HL-60 (cell line): ENCODE data around the gene RASAL2.

Source experiments
- DNase-seq, 2 experiments: peaks; one replicate each; pipeline ENCODE4 v3.0.0-alpha.2; 2010 to 2020; ENCODE audit warnings: low read depth in 1 of 2, low spot score in 1 of 2
- H3K27ac ChIP-seq: fragments of 250-450 bp; sonication (Bioruptor Pico); replicated peaks from 2 replicates; pipeline ENCODE4 v1.5.1; 2020; ENCODE audit warnings: mild to moderate bottlenecking, moderate library complexity
- H3K27me3 ChIP-seq: fragments of 250-450 bp; sonication (Bioruptor Pico); 2 replicates; pipeline ENCODE4 v1.5.1; 2021; ENCODE audit warnings: mild to moderate bottlenecking, moderate library complexity; ENCODE audit not compliant: insufficient read depth, poor library complexity, severe bottlenecking
- H3K4me3 ChIP-seq: replicated peaks from 2 replicates; pipeline ENCODE4 v1.5.1; 2011; ENCODE audit warnings: mild to moderate bottlenecking, control low read depth, low read length; ENCODE audit not compliant: insufficient read depth
- CTCF ChIP-seq: IDR thresholded peaks from one replicate; pipeline ENCODE4 v1.5.1; 2011; ENCODE audit warnings: low read length, control low read depth, inconsistent platforms; ENCODE audit not compliant: insufficient read depth
- GABPA ChIP-seq: IDR thresholded peaks from 2 replicates; pipeline ENCODE4 v1.6.1; 2012; ENCODE audit warnings: low read depth
- POLR2AphosphoS5 ChIP-seq: IDR thresholded peaks from 2 replicates; pipeline ENCODE4 v1.6.1; 2012; ENCODE audit warnings: low read depth
- SPI1 ChIP-seq: IDR thresholded peaks from 2 replicates; pipeline ENCODE4 v1.6.1; 2012; ENCODE audit warnings: low read depth, mild to moderate bottlenecking, borderline replicate concordance
- TF ChIP-seq, protein P1 (sequence below): IDR thresholded peaks from 2 replicates; pipeline ENCODE4 v1.6.1; 2012; ENCODE audit warnings: low read depth; ENCODE audit not compliant: insufficient replicate concordance

Gene RASAL2

GRCh38 chr1:178497903-178498478, 404.1 kb downstream of the RASAL2 start:
- Histone ChIP-seq H3K27ac (no peak overlapping the region), H3K27me3 (no peaks in the 10 kb centered on the region), H3K4me3 (no peak overlapping the region)
- DNase-seq = no peak
- TF ChIP-seq GABPA = no peak
- TF ChIP-seq SPI1 = no peak
- TF ChIP-seq POLR2AphosphoS5 = no peak
- TF ChIP-seq CTCF = no peak
- TF ChIP-seq, protein P1, sequence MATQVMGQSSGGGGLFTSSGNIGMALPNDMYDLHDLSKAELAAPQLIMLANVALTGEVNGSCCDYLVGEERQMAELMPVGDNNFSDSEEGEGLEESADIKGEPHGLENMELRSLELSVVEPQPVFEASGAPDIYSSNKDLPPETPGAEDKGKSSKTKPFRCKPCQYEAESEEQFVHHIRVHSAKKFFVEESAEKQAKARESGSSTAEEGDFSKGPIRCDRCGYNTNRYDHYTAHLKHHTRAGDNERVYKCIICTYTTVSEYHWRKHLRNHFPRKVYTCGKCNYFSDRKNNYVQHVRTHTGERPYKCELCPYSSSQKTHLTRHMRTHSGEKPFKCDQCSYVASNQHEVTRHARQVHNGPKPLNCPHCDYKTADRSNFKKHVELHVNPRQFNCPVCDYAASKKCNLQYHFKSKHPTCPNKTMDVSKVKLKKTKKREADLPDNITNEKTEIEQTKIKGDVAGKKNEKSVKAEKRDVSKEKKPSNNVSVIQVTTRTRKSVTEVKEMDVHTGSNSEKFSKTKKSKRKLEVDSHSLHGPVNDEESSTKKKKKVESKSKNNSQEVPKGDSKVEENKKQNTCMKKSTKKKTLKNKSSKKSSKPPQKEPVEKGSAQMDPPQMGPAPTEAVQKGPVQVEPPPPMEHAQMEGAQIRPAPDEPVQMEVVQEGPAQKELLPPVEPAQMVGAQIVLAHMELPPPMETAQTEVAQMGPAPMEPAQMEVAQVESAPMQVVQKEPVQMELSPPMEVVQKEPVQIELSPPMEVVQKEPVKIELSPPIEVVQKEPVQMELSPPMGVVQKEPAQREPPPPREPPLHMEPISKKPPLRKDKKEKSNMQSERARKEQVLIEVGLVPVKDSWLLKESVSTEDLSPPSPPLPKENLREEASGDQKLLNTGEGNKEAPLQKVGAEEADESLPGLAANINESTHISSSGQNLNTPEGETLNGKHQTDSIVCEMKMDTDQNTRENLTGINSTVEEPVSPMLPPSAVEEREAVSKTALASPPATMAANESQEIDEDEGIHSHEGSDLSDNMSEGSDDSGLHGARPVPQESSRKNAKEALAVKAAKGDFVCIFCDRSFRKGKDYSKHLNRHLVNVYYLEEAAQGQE = no peak

DNA sequence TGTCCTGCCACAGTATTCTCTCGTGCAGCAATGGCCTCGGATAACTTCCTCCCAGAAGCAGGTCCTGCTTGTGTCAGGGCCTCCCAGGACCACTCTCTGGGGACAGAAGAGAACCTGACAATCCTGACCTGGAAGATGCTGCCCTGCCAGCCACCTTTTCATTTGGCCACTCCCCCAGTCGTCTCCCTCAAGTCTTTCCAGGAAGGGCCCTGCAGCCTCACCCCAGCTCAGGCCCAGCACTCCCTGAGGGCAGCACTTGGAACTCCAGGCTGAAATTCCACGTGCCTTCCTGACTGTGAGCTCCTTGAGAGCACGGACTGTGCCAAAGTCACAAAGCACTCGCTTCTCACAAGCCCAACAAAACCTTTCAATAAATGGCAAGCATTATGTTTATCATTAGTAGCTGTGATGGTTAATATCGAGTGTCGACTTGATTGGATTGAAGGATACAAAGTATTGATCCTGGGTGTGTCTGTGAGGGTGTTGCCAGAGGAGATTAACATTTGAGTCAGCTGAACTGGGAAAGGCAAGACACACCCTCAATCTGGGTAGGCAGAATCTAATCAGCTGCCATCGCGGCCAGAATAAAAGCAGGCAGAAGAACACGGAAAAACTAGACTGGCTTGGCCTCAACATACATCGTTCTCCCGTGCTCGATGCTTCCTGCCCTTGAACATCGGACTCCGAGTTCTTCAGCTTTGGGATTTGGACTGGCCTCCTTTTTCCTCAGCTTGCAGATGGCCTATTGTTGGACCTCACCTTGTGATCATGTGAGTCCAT, 405.2 kb downstream of the RASAL2 start:
- no peak for DNase-seq
- no peak for TF ChIP-seq POLR2AphosphoS5
- no peak for TF ChIP-seq CTCF
- TF ChIP-seq, protein P1 = no peak
- no peak for TF ChIP-seq GABPA
- TF ChIP-seq SPI1 = no peak
- Histone ChIP-seq H3K4me3 (no peak overlapping the region), H3K27ac (no peak overlapping the region), H3K27me3 (no peaks in the 10 kb centered on the region)

GRCh38 chr1:178500091-178500770, 406.3 kb downstream of the RASAL2 start:
- no peak for DNase-seq
- Histone ChIP-seq H3K4me3 (no peak overlapping the region), H3K27me3 (no peaks in the 10 kb centered on the region), H3K27ac (no peak overlapping the region)
- TF ChIP-seq GABPA = no peak
- no peak for TF ChIP-seq CTCF
- TF ChIP-seq, protein P1 = no peak
- TF ChIP-seq SPI1 = no peak
- no peak for TF ChIP-seq POLR2AphosphoS5
